Upper lobe of left lung (tissue), 6 donors: ENCODE results near the gene CYP1A1. TPM values are rescaled to one million over a fixed set of nuclear protein-coding genes. Genes with fewer than 3 reads are reported as not detected.

ENCODE experiments used
- ATAC-seq, 2 donors: fragments of 200-7000 bp; cut with Tn5 transposase; one replicate each; pipeline ENCODE4 v1.9.1; 2022; ENCODE audit warnings: mild to moderate bottlenecking in 2 of 2, moderate library complexity in 2 of 2; ENCODE audit not compliant: low FRiP score in 2 of 2
- DNase-seq, 2 donors: peaks; one replicate each; pipeline ENCODE4 v3.0.0-alpha.2; 2019 to 2020
- H3K27ac ChIP-seq, 4 donors: fragments of 200-600 bp; sonication (generic); one replicate each; pipeline ENCODE4 v1.5.1; 2016 to 2019
- H3K27me3 ChIP-seq, 4 donors: fragments of 200-600 bp; sonication (generic); one replicate each; pipeline ENCODE4 v1.5.1; 2017 to 2019
- H3K36me3 ChIP-seq, 4 donors: fragments of 200-600 bp; sonication (generic); one replicate each; pipeline ENCODE4 v1.5.1; 2016 to 2019
- H3K4me1 ChIP-seq, 4 donors: fragments of 200-600 bp; sonication (generic); one replicate each; pipeline ENCODE4 v1.5.1; 2018 to 2019
- H3K4me3 ChIP-seq, 4 donors: fragments of 200-600 bp; sonication (generic); one replicate each; pipeline ENCODE4 v1.5.1; 2017 to 2019; ENCODE audit warnings: mild to moderate bottlenecking in 2 of 4, moderate library complexity in 1 of 4
- H3K9me3 ChIP-seq, 4 donors: fragments of 200-600 bp; sonication (generic); one replicate each; pipeline ENCODE4 v1.5.1; 2018 to 2019
- CTCF ChIP-seq, 6 experiments: fragments of 450-650 bp in 4 of 6; fragments of 200-600 bp in 2 of 6; sonication (generic) in 2 of 6; IDR thresholded peaks; one replicate each; pipeline ENCODE4 v1.5.1; 2016 to 2019; ENCODE audit warnings: antibody characterized with exemption in 6 of 6
- EP300 ChIP-seq, 4 donors: sonication (generic); formaldehyde crosslinking; IDR thresholded peaks; one replicate each; pipeline ENCODE4 v1.5.1; 2017; ENCODE audit warnings: antibody characterized with exemption in 4 of 4, control low read depth in 2 of 4
- POLR2A ChIP-seq, 4 donors: fragments of 450-650 bp; IDR thresholded peaks; one replicate each; pipeline ENCODE4 v1.5.1; 2016 to 2017; ENCODE audit warnings: antibody characterized with exemption in 4 of 4, mild to moderate bottlenecking in 2 of 4
- POLR2AphosphoS5 ChIP-seq, 2 donors: sonication (generic); formaldehyde crosslinking; IDR thresholded peaks; one replicate each; pipeline ENCODE4 v1.5.1; 2017; ENCODE audit warnings: antibody characterized with exemption in 2 of 2
- WGBS, 2 donors: methylation state at CpG; one replicate each; pipeline ENCODE4 v1.1.5; 2017 to 2018; 5-methylcytosine and 5-hydroxymethylcytosine counted together
- total RNA-seq, 6 donors: library from RNA; depleted of rRNA in 4 of 6; stranded (reverse); fragments of >200 nt in 4 of 6; gene quantifications; one replicate each; pipeline versions ENCODE4 v1.1.0 to v1.2.1, GENCODE V29; 2016 to 2021
- donor health status: DM: no; HTN: no; CAD: no; lungs with moderate emphysema.
- donor health status: DM: no; HTN: yes; CAD: no; lungs with severe emphysema.

CYP1A1 gene
- total RNA-seq, 6 donors from 2014 or later: 0.46 to 6.1 (median 0.92) TPM; not detected in 1

GRCh38 chr15:74758736-74759135 is 33.4 kb upstream of the CYP1A1 start:
- DNase-seq (no peak), ATAC-seq (no peak)
- Histone ChIP-seq H3K4me3 (no peak overlapping the region), H3K27me3 (no peaks in the 10 kb centered on the region), H3K27ac (no peak overlapping the region), H3K36me3 (no peaks in the 10 kb centered on the region), H3K9me3 (no peaks in the 10 kb centered on the region), H3K4me1 (peaks cover 9 to 12% (median 12%) of the 10 kb centered on the region in 4 donors)
- TF ChIP-seq EP300 (IDR thresholded peaks at IDR 0.05) (no peak), POLR2AphosphoS5 (IDR thresholded peaks at IDR 0.05) (no peak), CTCF (IDR thresholded peaks at IDR 0.05) (no peak), POLR2A (IDR thresholded peaks at IDR 0.05) (no peak)
- WGBS, 2 donors: 96% methylated on average over 8 of the region's 8 CpGs

GRCh38 chr15:74754593-74755215 is 29.4 kb upstream of the CYP1A1 start:
- WGBS, 2 donors: 87 to 92% methylated on average over 20 of the region's 20 CpGs
- Histone ChIP-seq H3K27ac (no peak overlapping the region), H3K4me3 (no peak overlapping the region), H3K9me3 (no peaks in the 10 kb centered on the region), H3K27me3 (no peaks in the 10 kb centered on the region), H3K36me3 (no peaks in the 10 kb centered on the region), H3K4me1 (no peaks in the 10 kb centered on the region)
- no peak for TF ChIP-seq EP300 (IDR thresholded peaks at IDR 0.05)
- no peak for TF ChIP-seq POLR2A (IDR thresholded peaks at IDR 0.05)
- TF ChIP-seq POLR2AphosphoS5 (IDR thresholded peaks at IDR 0.05): no peak
- ATAC-seq: no peak
- DNase-seq: peak in 1 of 2 donors; percentile 75

- Histone ChIP-seq H3K36me3 (no peaks in the 10 kb centered on the region), H3K27ac (peak overlapping the region in 1 of 4 donors; percentile 34), H3K9me3 (no peaks in the 10 kb centered on the region), H3K4me3 (no peak overlapping the region), H3K4me1 (no peaks in the 10 kb centered on the region), H3K27me3 (no peaks in the 10 kb centered on the region)
- WGBS, 2 donors: 55 to 63% methylated on average over 5 of the region's 5 CpGs
- DNase-seq (no peak), ATAC-seq (peak in 1 of 2 donors; percentile 38)
- no peak for TF ChIP-seq CTCF (IDR thresholded peaks at IDR 0.05)
- no peak for TF ChIP-seq POLR2AphosphoS5 (IDR thresholded peaks at IDR 0.05)
- TF ChIP-seq EP300 (IDR thresholded peaks at IDR 0.05): no peak
- no peak for TF ChIP-seq POLR2A (IDR thresholded peaks at IDR 0.05)
These were observed 27.2 kb upstream of the CYP1A1 start for GRCh38 chr15:74752531-74752930.

- WGBS, 2 donors: 65 to 83% methylated on average over 8 of the region's 8 CpGs
- Histone ChIP-seq H3K27ac (no peak overlapping the region), H3K4me3 (no peak overlapping the region)
These were observed 26.7 kb upstream of the CYP1A1 start for GRCh38 chr15:74752011-74752410.

GRCh38 chr15:74750751-74751150 is 25.4 kb upstream of the CYP1A1 start:
- no peak overlapping the region for H3K27ac ChIP-seq
- H3K27me3 ChIP-seq: no peaks in the 10 kb centered on the region
- WGBS, 2 donors: 42 to 80% methylated on average over 2 of the region's 2 CpGs
- no peaks in the 10 kb centered on the region for H3K36me3 ChIP-seq
- H3K9me3 ChIP-seq: no peaks in the 10 kb centered on the region
- no peak for ATAC-seq
- H3K4me1 ChIP-seq: no peaks in the 10 kb centered on the region
- DNase-seq: no peak
- no peak overlapping the region for H3K4me3 ChIP-seq
- TF ChIP-seq EP300 (IDR thresholded peaks at IDR 0.05): no peak
- TF ChIP-seq POLR2A (IDR thresholded peaks at IDR 0.05): no peak
- no peak for TF ChIP-seq CTCF (IDR thresholded peaks at IDR 0.05)
- TF ChIP-seq POLR2AphosphoS5 (IDR thresholded peaks at IDR 0.05): no peak

More at GRCh38 chr15:74752011-74752410, 26.7 kb upstream of the CYP1A1 start:
- DNase-seq (peak in 1 of 2 donors; percentile 50), ATAC-seq (no peak)
- H3K36me3 ChIP-seq: no peaks in the 10 kb centered on the region
- no peaks in the 10 kb centered on the region for H3K27me3 ChIP-seq
- H3K9me3 ChIP-seq: no peaks in the 10 kb centered on the region
- TF ChIP-seq EP300 (IDR thresholded peaks at IDR 0.05) (no peak), CTCF (IDR thresholded peaks at IDR 0.05) (no peak), POLR2AphosphoS5 (IDR thresholded peaks at IDR 0.05) (no peak), POLR2A (IDR thresholded peaks at IDR 0.05) (no peak)
- no peaks in the 10 kb centered on the region for H3K4me1 ChIP-seq
